HepG2 (cell line): ENCODE results near the gene WIPF2. TPM values are rescaled to one million over a fixed set of nuclear protein-coding genes. Genes with fewer than 3 reads are reported as not detected.

Source experiments
- ATAC-seq: fragments of 200-7000 bp; cut with Tn5 transposase; 3 replicates; pipeline ENCODE4 v1.9.1; 2020; ENCODE audit warnings: mild to moderate bottlenecking, moderate library complexity
- BruUV-seq: library from RNA; stranded (reverse); fragments of 400-500 nt; replicated peaks from 2 replicates; lab custom pipeline; 2021; lab: Mats Ljungman, UMichigan
- CTCF ChIA-PET: fragments of 300-600 bp; formaldehyde crosslinking; extraction: SDS; loops from one replicate; lab custom pipeline; 2021; ENCODE audit warnings: low total read pairs, inconsistent platforms, low intra/inter-chr PET ratio; lab: Yijun Ruan, JAX
- POLR2A ChIA-PET: fragments of 350-600 bp; sonication (Branson Sonifier 250); formaldehyde crosslinking; loops from one replicate; lab custom pipeline; 2020; ENCODE audit warnings: antibody characterized with exemption, inconsistent platforms; lab: Yijun Ruan, JAX
- DNase-seq: peaks from one replicate; pipeline ENCODE4 v3.0.0-alpha.2; 2015; ENCODE audit warnings: low spot score
- FAIRE-seq: peaks from 3 replicates; lab custom pipeline; 2011; peaks lifted over from hg19 to GRCh38; lab: Jason Lieb, UNC
- H2AFZ ChIP-seq: one replicate; pipeline ENCODE4 v1.6.1; 2011; ENCODE audit warnings: low read length, inconsistent platforms
- H3K27ac ChIP-seq: fragments of 300-600 bp; 3 replicates; pipeline ENCODE4 v1.8.0; 2011; ENCODE audit warnings: mixed run types, mild to moderate bottlenecking, mixed read lengths, low read length, inconsistent platforms; ENCODE audit not compliant: insufficient read depth; ENCODE audit errors: extremely low read length
- H3K27me3 ChIP-seq, 2 experiments: fragments of 200-600 bp in 1 of 2; 2 replicates in 1 of 2; 3 replicates in 1 of 2; pipeline versions ENCODE4 v1.6.0 to v1.8.0; 2011; ENCODE audit warnings: low read length in 2 of 2, mild to moderate bottlenecking in 2 of 2, moderate library complexity in 2 of 2, inconsistent platforms in 1 of 2; ENCODE audit not compliant: insufficient read depth in 2 of 2, control insufficient read depth in 1 of 2
- H3K36me3 ChIP-seq, 2 experiments: fragments of 200-600 bp in 1 of 2; replicated peaks in 1 of 2; 2 replicates in 1 of 2; 3 replicates in 1 of 2; pipeline versions ENCODE4 v1.5.1 to v1.8.0; 2011; ENCODE audit warnings: low read length in 2 of 2, inconsistent platforms in 1 of 2; ENCODE audit not compliant: insufficient read depth in 2 of 2, control insufficient read depth in 1 of 2
- H3K4me1 ChIP-seq: 2 replicates; pipeline ENCODE4 v1.5.1; 2012; ENCODE audit warnings: low read length, inconsistent platforms; ENCODE audit not compliant: insufficient read depth
- H3K4me2 ChIP-seq: 2 replicates; pipeline ENCODE4 v1.6.0; 2011; ENCODE audit warnings: low read depth, low read length, inconsistent platforms
- H3K4me3 ChIP-seq, 3 experiments: fragments of 200-600 bp in 1 of 3; sonication (generic), shearing (Covaris generic) in 1 of 3; replicated peaks in 1 of 3; 2 replicates each; pipeline ENCODE4 v1.5.1; 2011 to 2016; ENCODE audit warnings: low read length in 3 of 3, inconsistent platforms in 2 of 3, low read depth in 2 of 3, mild to moderate bottlenecking in 2 of 3, control low read depth in 1 of 3, mixed read lengths in 1 of 3; ENCODE audit not compliant: insufficient read depth in 1 of 3
- H3K79me2 ChIP-seq: one replicate; pipeline ENCODE4 v1.6.1; 2011; ENCODE audit warnings: low read length, inconsistent platforms; ENCODE audit not compliant: insufficient read depth
- H3K9ac ChIP-seq: 2 replicates; pipeline ENCODE4 v1.6.0; 2011; ENCODE audit warnings: mild to moderate bottlenecking, low read depth, low read length, inconsistent platforms; ENCODE audit not compliant: insufficient read depth
- H3K9me3 ChIP-seq: 2 replicates; pipeline ENCODE4 v1.5.1; 2012; ENCODE audit warnings: mild to moderate bottlenecking, low read length
- H4K20me1 ChIP-seq: 2 replicates; pipeline ENCODE4 v1.6.0; 2011; ENCODE audit warnings: inconsistent platforms, mild to moderate bottlenecking, low read length, moderate library complexity; ENCODE audit not compliant: insufficient read depth
- CBX2 ChIP-seq, 2 experiments: fragments of 200-600 bp in 1 of 2; sonication (generic); formaldehyde crosslinking in 1 of 2; IDR thresholded peaks; 2 replicates each; pipeline versions ENCODE4 v1.7.0 to v1.8.1; 2018 to 2022; ENCODE audit warnings: low read depth in 2 of 2, low read length in 1 of 2, mild to moderate bottlenecking in 1 of 2, missing genetic modification reagents in 1 of 2
- CBX5 ChIP-seq: sonication (generic); formaldehyde crosslinking; IDR thresholded peaks from 2 replicates; pipeline ENCODE4 v1.4.0; 2020; ENCODE audit warnings: missing genetic modification reagents, borderline replicate concordance
- PAX8 ChIP-seq: sonication (generic); formaldehyde crosslinking; IDR thresholded peaks from 2 replicates; pipeline ENCODE4 v1.8.0; 2022; ENCODE audit warnings: mild to moderate bottlenecking, missing genetic modification reagents, borderline replicate concordance
- ZFP36L1 ChIP-seq: sonication (generic); formaldehyde crosslinking; IDR thresholded peaks from 2 replicates; pipeline ENCODE4 v1.8.0; 2022; ENCODE audit warnings: mild to moderate bottlenecking, missing genetic modification reagents, moderate library complexity
- ZKSCAN8 ChIP-seq: IDR thresholded peaks from 2 replicates; pipeline ENCODE4 v1.6.1; 2016; ENCODE audit warnings: borderline replicate concordance, missing genetic modification reagents, missing compliant biosample characterization
- ZNF235 ChIP-seq: sonication (generic); formaldehyde crosslinking; IDR thresholded peaks from 2 replicates; pipeline ENCODE4 v1.8.1; 2023; ENCODE audit warnings: mild to moderate bottlenecking, missing genetic modification reagents, borderline replicate concordance
- ZNF431 ChIP-seq: sonication (generic); formaldehyde crosslinking; IDR thresholded peaks from 2 replicates; pipeline ENCODE4 v1.9.0; 2022; ENCODE audit warnings: missing genetic modification reagents, low read depth, mild to moderate bottlenecking, borderline replicate concordance
- ZNF740 ChIP-seq: sonication (generic); formaldehyde crosslinking; IDR thresholded peaks from 2 replicates; pipeline ENCODE4 v1.4.0; 2020; ENCODE audit warnings: missing genetic modification reagents
- WGBS: methylation state at CpG from one replicate; pipeline ENCODE4 v1.1.6; 2017; ENCODE audit warnings: low lambda C conversion rate; 5-methylcytosine and 5-hydroxymethylcytosine counted together
- in situ Hi-C: cut with HindIII; loops from 2 replicates; pipeline ENCODE4 v1.10.0; 2017; ENCODE audit warnings: low pct_unique_long_range_greater_than_20kb; ENCODE audit not compliant: extremely low pct_ligation_motif_present
- intact Hi-C: fragments of 100-400 bp; cut with micrococcal nuclease; formaldehyde crosslinking; loops from one replicate; pipeline ENCODE4 v1.10.0; 2022; ENCODE audit not compliant: unreplicated experiment
- polyA plus RNA-seq, 8 experiments: library from polyadenylated mRNA; depleted of rRNA in 3 of 8; stranded (reverse) in 7 of 8; unstranded in 1 of 8; fragments of >200 nt; fragmentation: Illumina TruSeq in 4 of 8; extraction: Trizol in 4 of 8; gene quantifications; 2 replicates each; pipeline versions ENCODE4 v1.2.1 to v1.2.3, GENCODE V29; 2011 to 2016; ENCODE audit warnings: low read depth in 4 of 8, missing spikeins in 1 of 8, mixed read lengths in 1 of 8; ENCODE audit not compliant: insufficient read depth in 1 of 8
- total RNA-seq, 5 experiments: library from RNA; depleted of rRNA; stranded (reverse); fragments of >200 nt; fragmentation: Illumina TruSeq; extraction: Trizol; gene quantifications; 2 replicates each; pipeline ENCODE4 v1.2.3, GENCODE V29; 2016; ENCODE audit warnings: low read depth in 1 of 5
- TF ChIP-seq, protein P1 (sequence below): sonication (generic); formaldehyde crosslinking; IDR thresholded peaks from 2 replicates; pipeline ENCODE4 v1.4.0; 2020; ENCODE audit warnings: missing genetic modification reagents
- TF ChIP-seq, protein P2 (sequence below): sonication (generic); formaldehyde crosslinking; IDR thresholded peaks from 2 replicates; pipeline ENCODE4 v1.4.0; 2020; ENCODE audit warnings: mild to moderate bottlenecking, low read depth, missing genetic modification reagents

WIPF2 gene
- total and polyA plus RNA-seq, 2 of the 13 experiments (the other 11 are each of a cell fraction or from before 2014, with no cell fraction given) = 7.2 to 10.8 TPM

GRCh38 chr17:40291281-40291664, 72.2 kb downstream of the WIPF2 start:
- Histone ChIP-seq H2AFZ (no peak overlapping the region), H3K79me2 (peaks cover 32% of the 10 kb centered on the region), H3K27ac (no peak overlapping the region), H3K27me3 (no peaks in the 10 kb centered on the region), H3K4me1 (peaks cover 46% of the 10 kb centered on the region), H3K9me3 (no peaks in the 10 kb centered on the region), H3K9ac (no peak overlapping the region), H3K36me3 (peaks cover 18 to 54% of the 10 kb centered on the region in 2 experiments), H3K4me2 (no peak overlapping the region), H4K20me1 (no peaks in the 10 kb centered on the region), H3K4me3 (no peak overlapping the region)
- DNase-seq (no peak), FAIRE-seq (no peak), ATAC-seq (no peak)
- in situ Hi-C loops (no loop called here), intact Hi-C loops (no loop called here)
- CTCF ChIA-PET = interaction anchor here (1.8 to 2.5 kb wide), 3 partner anchors 89 to 277 kb away, joined by 9 to 38 read pairs (median 14); no protein-coding TSS in a partner anchor
- BruUV-seq = no TSS peak
- POLR2A ChIA-PET = no interaction called here
- WGBS = 92% methylated on average over 2 of the region's 2 CpGs
- TF ChIP-seq ZNF740 (CRISPR knock-in tag) (no peak), ZFP36L1 (CRISPR knock-in tag) (no peak), PAX8 (CRISPR knock-in tag) (no peak)

DNA sequence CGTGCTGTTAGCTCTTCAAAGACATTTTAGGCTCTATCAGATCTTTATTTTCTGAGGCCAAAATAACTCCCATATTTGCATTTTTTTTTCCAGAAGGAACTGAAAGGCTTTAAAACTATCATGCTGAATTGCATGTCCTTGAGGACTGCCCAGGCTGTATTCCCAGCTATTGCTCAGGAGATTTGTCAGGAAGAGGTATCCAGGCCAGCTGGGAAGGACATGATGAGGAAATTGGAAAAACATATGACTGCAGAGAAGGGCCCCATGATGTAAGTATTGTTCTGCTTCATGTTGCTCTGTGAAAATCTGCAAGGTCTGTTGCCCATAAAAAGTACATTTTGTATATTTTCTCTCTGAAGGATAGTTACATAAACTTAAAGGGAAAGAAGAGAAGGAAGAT, 74.3 kb downstream of the WIPF2 start:
- DNase-seq (no peak), FAIRE-seq (no peak), ATAC-seq (no peak)
- Histone ChIP-seq H3K27ac (no peak overlapping the region), H2AFZ (no peak overlapping the region), H3K4me1 (peaks cover 35% of the 10 kb centered on the region), H3K36me3 (peaks cover 19 to 70% of the 10 kb centered on the region in 2 experiments), H3K79me2 (peaks cover 27% of the 10 kb centered on the region), H3K4me2 (no peak overlapping the region), H4K20me1 (no peaks in the 10 kb centered on the region), H3K4me3 (no peak overlapping the region), H3K9ac (no peak overlapping the region), H3K9me3 (no peaks in the 10 kb centered on the region), H3K27me3 (no peaks in the 10 kb centered on the region)
- TF ChIP-seq ZNF235 (CRISPR knock-in tag) (no peak), CBX5 (CRISPR knock-in tag) (no peak), ZNF431 (CRISPR knock-in tag) (no peak), ZKSCAN8 (CRISPR knock-in tag) (no peak), CBX2 (IDR thresholded peaks at IDR 0.05; ENCODE audit: low read depth, low read length) (no peak), CBX2 (CRISPR knock-in tag; IDR thresholded peaks at IDR 0.05; ENCODE audit: low read depth) (no peak)
- TF ChIP-seq, protein P1, sequence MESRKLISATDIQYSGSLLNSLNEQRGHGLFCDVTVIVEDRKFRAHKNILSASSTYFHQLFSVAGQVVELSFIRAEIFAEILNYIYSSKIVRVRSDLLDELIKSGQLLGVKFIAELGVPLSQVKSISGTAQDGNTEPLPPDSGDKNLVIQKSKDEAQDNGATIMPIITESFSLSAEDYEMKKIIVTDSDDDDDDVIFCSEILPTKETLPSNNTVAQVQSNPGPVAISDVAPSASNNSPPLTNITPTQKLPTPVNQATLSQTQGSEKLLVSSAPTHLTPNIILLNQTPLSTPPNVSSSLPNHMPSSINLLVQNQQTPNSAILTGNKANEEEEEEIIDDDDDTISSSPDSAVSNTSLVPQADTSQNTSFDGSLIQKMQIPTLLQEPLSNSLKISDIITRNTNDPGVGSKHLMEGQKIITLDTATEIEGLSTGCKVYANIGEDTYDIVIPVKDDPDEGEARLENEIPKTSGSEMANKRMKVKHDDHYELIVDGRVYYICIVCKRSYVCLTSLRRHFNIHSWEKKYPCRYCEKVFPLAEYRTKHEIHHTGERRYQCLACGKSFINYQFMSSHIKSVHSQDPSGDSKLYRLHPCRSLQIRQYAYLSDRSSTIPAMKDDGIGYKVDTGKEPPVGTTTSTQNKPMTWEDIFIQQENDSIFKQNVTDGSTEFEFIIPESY (CRISPR knock-in tag) = no peak
- TF ChIP-seq, protein P2, sequence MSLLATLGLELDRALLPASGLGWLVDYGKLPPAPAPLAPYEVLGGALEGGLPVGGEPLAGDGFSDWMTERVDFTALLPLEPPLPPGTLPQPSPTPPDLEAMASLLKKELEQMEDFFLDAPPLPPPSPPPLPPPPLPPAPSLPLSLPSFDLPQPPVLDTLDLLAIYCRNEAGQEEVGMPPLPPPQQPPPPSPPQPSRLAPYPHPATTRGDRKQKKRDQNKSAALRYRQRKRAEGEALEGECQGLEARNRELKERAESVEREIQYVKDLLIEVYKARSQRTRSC (CRISPR knock-in tag) = no peak
- ChIA-PET CTCF (no interaction called here), POLR2A (no interaction called here)
- WGBS = 93% methylated on average over 1 of the region's 1 CpG
- in situ Hi-C loops (no loop called here), intact Hi-C loops (no loop called here)
- BruUV-seq = no TSS peak
